Fibroblast of peridontal ligament (primary cell): ENCODE data around the gene TGFBR2.

Source experiments
- DNase-seq: peaks from one replicate; pipeline ENCODE4 v3.0.0-alpha.2; 2010; ENCODE audit errors: extremely low read depth

The TGFBR2 gene

DNA sequence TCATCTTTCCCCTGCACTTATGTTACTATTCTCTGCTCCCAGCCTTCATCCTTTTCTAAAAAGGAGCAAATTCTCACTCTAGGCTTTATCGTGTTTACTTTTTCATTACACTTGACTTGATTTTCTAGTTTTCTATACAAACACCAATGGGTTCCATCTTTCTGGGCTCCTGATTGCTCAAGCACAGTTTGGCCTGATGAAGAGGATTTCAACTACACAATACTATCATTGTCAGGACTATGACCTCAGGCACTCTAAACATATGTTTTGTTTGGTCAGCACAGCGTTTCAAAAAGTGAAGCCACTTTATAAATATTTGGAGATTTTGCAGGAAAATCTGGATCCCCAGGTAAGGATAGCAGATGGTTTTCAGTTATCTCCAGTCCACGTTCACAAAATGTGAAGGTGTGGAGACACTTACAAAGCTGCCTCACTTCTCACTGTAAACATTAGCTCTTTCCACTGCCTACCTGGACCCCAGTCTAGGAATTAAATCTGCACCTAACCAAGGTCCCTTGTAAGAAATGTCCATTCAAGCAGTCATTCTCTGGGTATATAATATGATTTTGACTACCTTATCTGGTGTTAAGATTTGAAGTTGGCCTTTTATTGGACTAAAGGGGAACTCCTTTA is 86.2 kb downstream of the TGFBR2 start:
- no peak for DNase-seq

DNA sequence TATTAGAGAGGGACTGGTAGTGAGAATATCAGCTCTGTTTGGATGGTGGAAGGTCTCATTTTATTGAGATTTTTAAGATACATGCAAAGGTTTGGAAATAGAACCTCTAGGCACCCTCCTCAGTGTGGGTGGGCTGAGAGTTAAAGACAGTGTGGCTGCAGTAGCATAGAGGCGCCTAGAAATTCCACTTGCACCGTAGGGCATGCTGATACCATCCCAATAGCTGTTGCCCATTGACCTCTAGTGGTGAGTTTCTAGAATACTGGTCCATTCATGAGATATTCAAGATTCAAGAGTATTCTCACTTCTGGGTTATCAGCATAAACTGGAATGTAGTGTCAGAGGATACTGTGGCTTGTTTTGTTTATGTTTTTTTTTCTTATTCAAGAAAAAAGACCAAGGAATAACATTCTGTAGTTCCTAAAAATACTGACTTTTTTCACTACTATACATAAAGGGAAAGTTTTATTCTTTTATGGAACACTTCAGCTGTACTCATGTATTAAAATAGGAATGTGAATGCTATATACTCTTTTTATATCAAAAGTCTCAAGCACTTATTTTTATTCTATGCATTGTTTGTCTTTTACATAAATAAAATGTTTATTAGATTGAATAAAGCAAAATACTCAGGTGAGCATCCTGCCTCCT is 87.2 kb downstream of the TGFBR2 start:
- DNase-seq, result peak; percentile 84

DNA sequence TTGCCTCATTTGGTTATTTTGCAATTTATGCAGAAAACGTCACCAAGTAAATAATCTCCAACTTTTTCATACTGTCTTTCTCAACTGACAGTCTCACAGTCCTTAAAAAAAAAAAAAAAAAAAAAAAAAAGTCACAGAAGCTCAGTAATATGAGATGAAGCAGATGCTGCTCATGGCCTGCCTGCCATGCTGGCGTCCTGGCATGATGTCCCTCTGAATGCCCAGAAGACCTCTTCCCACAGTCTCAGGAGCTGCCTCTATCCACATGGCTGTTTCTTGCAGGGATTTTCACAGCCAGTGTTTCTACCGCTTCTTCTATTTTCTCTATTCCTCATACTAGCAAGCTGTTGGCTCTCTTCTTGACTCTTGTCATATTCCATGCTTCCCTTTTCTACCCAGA is 87.7 kb downstream of the TGFBR2 start:
- no peak for DNase-seq

DNA sequence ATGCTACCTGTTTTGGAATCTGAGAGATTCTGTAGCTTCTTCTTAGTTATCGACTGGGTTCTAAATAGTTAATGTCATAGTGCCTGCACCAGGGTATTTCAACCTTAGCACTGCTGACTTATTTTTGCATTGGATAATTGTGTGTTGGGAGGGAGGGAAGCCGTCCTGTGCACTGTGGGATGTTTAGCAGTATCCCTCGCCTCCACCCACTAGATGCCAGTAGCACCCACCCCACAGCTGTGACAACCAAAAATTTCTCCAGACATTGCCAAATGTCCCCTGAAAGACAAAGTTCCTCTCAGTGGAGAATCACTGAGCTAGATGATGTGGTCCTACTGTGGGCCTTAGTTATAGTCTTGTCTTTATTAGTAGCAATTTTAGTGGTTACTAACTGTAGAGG is 88.3 kb downstream of the TGFBR2 start:
- DNase-seq, result no peak

DNA sequence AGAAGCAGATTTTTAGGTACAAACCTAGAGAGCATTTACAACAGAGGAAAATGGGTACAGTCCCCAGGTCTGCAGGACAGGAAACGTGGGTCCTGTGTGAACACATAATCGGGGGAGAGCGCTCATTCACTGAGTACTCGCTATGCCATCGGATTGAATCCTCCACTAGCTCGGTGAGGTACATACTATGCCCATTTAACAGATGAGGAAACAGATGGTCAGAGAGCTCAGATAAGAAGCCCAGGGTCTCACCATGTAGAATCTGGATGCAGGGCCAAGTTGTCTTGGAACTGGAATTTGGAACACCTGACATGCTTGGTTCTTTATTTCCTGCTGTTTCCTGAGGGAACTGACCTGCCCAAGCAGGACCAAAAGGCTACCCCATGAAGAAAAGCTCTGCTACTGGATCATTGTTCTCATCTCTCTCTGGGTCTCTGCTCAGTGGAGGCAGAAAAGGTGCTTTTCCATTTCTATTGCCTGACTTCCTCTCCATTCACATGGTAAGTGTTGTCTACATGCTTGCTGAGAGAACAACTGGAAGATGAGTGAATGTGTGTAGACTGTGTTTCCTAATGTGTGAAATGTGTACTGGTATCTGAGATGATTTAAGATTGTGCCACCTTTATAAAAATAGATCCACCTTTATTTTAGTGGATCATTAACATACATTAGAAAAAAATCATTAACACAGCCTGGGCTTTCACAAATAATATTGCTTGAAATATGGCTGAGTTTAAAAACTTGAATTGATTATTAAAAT is 89.1 kb downstream of the TGFBR2 start:
- DNase-seq, result no peak

DNA sequence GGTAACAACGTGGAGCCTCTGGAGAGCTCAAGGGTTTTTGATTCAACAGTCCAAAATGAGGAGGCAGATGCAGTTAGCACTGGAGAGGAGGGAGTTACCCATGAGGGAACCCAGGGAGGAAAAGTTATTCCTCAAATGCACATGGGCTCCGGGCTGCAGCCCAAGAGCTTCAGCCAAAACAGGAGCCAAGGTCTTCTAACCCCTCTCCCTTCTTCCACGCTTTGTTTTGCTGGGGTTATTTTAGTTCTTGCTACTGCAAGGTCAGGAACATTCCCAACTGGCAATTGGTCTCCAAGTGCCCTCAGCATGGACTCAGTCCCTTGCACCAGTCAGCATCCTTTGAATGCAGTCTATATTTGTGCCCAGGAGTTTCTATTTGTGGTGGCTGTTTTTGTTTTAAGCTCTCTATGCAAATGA is 90.0 kb downstream of the TGFBR2 start:
- no peak for DNase-seq

DNA sequence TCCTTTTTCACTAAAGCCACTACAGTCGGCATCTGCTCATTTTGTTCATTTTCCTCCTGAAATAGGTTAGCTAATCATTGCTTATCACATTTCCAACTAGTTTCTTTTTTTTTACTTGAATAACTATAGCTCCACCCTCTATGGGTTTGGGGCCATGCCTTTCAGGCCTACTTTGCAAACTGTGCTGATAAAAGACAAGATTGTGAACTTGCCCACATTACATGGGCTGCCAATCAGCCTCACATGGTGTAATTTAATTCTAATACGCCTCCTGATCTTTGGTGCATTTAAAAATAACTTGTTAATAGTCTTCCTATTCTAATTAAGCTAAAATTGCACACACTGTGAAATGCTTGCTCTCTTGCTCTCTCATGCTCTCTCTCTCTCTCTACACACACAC is 90.5 kb downstream of the TGFBR2 start:
- no peak for DNase-seq

DNA sequence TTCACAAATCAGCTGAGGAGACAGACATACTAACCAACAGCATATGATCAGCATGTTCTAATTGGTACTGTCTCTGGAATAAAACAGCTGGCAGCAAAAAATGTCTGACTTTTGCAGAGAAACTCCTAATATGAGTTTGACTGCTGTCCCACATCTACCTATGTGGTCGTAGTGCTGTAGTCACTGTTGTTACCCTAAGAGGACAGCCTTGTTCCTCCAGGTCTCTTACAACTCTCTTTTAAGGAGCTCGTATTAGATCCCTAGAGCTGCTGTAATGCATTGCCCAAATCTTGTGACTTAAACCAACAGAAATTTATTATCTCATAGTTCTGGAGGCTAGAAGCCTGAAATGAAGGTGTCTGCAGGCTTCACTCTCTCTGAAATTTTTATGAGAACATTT is 92.1 kb downstream of the TGFBR2 start:
- no peak for DNase-seq

DNA sequence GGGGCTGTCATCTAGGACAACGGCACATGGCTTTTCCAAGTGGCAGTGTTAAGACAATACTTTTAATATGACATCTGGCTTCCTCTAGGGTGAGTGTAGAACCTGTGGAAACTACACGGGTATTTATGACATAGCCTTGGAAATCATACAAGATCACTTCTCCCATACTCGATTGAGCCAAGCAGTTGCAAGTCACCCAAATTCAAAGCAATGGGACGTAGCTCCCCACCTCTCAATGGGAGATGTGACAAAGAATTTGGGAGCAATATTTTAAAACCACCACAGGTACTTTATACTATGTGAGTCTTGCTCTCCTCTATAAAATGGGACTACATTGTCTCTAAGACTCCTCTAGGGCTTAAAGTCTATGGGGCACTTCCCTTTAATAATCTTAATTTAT is 93.5 kb downstream of the TGFBR2 start:
- no peak for DNase-seq

DNA sequence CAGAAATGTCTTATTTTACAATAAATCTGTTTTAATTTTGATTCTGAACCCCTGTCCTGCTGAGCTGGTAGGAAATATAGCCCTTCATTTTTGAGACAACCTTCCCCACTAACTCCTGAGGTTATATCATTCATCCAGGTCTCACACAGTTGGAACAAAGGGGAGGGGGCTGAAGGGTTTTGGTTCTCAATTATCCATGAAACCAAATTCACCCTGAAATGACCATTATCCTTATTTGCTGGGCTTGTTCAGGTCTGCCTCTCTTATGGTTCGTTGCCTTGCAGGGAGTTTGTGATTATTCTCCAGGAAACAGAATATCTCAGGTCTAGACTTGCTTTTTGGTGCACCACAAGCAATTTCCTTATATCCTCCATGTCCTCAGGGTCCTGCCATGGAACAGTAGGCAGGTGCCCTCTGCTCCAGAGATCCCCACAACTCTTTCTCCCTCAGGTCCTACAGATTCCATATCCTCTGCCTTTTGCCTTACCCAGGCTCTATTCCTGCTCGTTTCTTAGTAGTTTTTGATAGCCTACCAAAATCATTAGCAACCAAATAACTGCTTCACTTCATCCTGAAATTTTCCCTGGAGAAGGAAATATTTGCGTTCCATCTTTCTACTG is 94.4 kb downstream of the TGFBR2 start:
- no peak for DNase-seq

DNA sequence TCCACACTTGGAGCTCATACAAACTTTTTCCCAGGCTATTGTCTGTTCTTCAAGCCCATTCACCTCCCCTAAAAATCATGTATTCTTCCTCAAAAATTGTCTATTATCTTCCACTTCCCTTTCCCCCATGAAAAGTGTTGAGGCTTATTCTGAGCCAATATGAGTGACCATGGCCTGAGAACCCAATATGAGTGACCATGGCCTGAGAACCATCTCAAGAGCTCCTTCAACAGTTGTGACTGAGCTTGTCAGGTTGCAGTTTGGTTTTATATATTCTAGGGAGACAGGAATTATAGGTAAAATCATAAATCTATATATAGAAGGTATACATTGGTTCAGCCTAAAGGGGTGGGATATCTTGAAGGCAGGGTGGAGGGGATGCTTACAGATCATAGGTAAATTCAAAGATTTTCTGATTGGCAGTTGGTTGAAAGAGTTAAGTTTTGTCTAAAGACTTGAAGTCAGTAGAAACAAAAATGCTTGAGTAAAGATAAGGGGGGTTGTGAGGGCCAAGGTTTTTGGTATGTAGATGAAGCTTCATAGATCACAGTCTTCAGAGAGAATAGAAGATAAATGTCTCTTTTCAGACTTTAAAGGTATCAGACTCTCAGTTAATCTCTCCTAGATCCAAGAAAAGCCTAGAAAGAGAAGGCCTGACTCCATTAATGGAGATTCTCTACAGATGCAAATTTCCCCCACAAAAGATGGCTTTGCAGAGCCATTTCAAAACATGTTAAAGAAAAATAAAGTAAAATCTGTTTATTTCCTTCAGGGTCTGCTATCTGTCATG is 95.8 kb downstream of the TGFBR2 start:
- no peak for DNase-seq

DNA sequence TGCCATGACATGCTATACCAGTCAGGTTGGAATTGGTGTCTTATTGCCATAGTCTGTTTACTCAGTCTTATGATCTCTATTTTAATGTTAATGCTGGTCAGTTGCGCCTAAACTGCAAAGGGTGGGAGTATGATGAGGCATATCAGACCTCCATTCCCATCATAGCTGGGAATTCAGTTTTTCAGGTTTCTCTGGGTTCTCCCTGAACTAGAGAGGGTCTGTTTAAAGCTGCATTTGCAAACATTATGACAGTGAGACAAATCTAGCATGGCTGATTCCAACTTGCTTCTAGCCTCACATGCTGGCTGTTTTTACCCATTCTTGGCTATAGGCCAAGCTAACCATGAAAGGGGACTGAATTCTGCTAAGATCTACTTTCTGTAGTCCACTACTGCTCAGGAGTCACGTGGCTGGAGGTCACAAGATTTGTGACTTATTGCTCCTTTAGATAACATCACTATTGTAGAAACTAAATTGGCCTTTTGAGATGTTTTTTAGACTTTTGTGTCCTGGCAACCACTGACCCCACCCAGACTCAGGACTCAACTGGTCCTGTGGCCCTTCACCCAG is 96.5 kb downstream of the TGFBR2 start:
- DNase-seq, result no peak

DNA sequence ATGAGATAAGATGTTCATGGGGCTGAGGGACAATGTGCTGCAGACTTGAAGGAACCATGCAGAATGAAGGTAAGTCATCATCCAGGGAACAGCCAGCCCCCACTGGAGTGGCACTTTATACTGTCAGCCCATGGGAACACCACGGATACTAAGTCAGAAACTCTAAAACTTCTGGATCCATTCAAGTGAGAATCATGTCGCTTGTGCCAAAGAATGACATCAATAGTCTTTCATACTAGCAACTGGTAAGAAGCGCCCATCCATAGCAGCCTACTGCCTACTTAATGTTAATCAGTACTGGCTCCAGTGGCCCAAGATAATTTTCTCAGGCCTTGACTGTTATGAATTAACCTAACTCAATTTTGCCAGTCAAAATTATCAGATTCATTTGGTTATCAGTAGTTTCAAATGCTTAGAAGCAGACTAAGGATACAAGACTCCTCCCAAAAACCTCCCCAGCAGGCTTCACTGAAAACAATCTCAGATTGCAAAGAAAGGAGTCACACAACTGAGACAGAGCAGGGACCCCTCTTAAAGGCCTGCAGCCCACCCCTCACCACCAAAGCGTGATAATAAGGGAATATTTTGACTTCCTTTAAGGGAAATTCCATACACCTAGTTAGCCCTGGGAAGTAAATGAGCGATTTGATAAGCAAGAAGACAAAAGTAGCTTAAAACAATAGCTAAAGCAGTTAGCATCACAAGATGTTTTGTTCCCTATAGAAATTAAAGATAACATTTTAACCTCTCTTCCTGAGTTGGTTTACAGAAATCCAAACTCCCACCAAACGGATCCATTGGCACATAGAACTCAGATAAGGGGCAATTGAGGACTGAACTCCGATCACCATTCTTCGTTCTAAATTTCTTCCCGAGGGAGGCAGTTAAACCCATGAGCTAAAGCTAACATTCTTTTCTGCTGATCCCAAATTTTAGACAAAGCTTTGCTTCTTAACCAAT is 98.8 kb downstream of the TGFBR2 start:
- no peak for DNase-seq

DNA sequence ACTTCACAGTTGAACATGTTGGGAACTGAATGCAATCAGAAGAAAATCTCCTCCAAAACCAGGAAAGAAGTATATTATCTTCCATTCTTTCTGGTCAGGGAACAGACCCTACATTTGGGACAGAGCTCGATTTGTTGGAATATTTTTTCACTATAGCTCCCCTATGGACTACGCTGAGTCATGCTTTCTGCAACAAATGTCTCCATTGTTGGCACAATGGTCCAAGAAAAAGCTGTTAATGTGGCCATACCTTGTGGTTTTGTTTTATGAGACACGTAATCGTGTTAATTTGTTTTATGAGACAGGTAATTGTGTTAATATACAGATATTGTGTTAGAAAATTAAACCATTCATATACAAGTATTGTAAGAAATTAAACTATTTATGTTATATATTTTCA is 101.4 kb downstream of the TGFBR2 start:
- no peak for DNase-seq

DNA sequence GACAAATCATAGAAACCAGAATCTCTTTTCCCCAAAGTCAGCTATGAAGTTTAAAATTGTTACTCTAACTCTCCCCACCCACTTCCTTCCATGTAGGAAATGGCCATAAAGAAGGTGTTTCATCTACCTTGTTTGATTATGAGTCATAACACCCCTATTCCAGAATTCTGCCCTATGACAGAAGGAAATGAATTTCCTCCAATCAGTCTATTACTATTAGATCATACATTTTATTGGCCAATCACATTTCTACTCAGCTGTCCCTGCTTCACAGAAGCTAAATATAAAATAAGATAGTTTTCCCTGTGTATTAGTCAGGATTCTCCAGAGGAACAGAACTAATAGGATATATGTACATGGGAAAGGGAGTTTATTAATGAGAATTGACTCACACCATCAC is 102.1 kb downstream of the TGFBR2 start:
- DNase-seq, result no peak

DNA sequence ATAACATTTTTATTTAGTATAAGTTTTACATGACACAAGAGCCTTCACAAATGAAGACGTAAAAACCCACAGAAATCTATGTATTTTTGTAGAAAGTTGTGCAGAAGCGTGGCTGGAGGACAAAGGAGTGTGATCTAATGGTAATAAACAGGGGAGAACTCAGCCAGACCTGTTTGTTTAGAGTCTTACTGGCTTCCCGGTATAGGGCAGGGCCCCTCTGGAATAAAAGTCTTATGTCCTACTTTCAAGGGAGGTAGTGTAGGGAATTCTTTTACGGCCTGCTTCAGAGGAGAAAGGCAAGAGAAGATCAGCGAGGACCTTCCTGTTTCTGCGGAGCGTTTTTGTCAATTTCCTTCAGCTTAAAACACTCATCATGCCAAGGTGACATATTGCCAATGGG is 103.6 kb downstream of the TGFBR2 start:
- DNase-seq, result no peak

DNA sequence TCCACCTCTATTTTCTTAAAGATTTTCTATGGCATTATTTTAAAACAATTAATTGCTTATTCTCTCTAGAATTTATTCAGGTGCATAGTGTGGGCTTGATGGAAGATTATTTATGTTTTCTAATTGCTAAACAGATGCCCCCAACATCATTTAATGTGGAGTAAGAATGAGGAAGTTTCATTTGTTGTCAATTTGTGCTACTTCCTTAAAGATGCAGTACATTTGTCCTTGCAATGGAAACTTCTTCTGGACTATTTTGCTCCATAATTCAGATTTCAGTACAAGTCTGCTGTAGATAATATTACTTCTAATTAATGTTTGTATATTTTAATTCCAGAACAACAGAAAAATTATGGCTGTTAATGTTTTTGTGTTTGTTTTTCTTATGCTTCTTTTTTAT is 104.8 kb downstream of the TGFBR2 start:
- no peak for DNase-seq

DNA sequence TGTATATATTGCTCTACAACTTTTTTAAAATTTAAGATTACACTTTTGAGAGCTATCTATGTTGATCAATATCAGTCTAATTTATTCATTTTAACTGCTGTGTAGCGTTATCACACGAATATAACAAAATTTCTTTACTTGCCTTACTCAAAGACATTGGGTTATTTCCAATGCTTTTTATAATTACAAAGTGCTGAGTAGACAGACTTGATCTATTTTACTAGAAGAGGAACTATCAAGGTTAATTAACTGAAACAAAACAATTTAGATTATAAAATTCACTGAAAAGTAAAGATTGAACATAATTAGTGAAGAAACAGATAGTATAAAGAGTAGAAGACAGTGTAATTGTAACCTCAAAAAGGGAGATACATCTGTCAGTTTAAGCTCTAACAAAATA is 105.5 kb downstream of the TGFBR2 start:
- no peak for DNase-seq

DNA sequence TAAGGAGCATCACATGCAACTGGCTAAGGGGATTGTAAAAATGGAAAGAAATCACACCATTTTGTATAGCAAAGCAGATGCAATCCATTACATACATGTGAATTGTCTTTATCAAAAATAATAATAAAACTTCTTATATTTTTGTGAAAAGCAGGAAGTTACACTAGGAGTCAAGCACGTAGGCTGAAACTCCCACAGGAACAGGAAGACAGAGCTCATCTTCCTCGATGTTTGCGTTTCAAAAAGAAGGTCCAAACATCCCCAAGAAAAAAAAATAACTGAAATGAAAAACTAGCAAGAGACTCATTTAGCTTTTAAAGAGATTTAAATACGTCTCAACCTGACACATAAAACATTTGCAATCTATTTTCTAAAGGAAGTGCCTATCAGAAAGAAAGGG is 106.6 kb downstream of the TGFBR2 start:
- no peak for DNase-seq

DNA sequence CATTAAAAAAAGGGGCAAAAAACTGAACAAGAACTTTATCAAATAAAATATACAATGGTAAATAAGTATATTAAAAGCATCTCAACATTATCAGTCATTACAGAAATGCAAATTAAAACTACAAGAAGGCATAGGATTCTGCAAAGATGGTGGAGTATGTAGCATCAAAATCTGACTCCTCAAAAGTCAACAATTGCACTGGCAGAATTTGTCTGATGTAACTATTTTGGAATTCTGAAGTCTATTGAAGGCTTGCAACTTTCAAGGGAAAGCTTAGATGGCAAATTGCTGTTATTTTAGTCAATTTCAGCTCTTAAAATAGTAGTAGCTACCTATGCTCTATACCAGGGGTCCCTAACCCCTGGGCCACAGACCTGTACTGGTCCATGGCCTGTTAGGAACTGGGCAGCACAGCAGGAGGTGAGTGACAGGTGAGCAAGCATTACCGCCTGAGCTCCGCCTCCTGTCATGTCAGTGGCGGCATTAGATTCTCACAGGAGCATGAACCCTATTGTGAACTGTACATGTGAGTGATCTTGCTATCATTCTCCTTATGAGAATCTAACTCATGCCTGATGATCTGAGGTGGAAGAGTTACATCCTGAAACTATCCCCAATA is 107.6 kb downstream of the TGFBR2 start:
- peak; percentile 33 for DNase-seq
